Kidney (tissue), 14 donors: ENCODE results near the gene FOS. TPM values are rescaled to one million over a fixed set of nuclear protein-coding genes. Genes with fewer than 3 reads are reported as not detected.

ENCODE experiments used
- DNase-seq, 5 donors: peaks; one replicate each; pipeline ENCODE4 v3.0.0-alpha.2; 2013 to 2020
- FAIRE-seq: peaks from 2 replicates; lab custom pipeline; 2012; peaks lifted over from hg19 to GRCh38; lab: Jason Lieb, UNC
- H3K27ac ChIP-seq, 2 donors: one replicate each; pipeline ENCODE4 v1.7.0; 2013; ENCODE audit warnings: low read depth in 2 of 2, low read length in 2 of 2, inconsistent platforms in 1 of 2
- H3K27me3 ChIP-seq: one replicate; pipeline ENCODE4 v1.7.1; 2013; ENCODE audit warnings: low read length, inconsistent platforms; ENCODE audit not compliant: control insufficient read depth, insufficient read depth
- H3K36me3 ChIP-seq, 3 donors: one replicate each; pipeline versions ENCODE4 v1.7.0 to v1.7.1; 2013; ENCODE audit warnings: low read length in 3 of 3, control low read depth in 1 of 3, inconsistent platforms in 1 of 3; ENCODE audit not compliant: insufficient read depth in 3 of 3, control insufficient read depth in 2 of 3
- H3K4me1 ChIP-seq, 3 donors: one replicate each; pipeline versions ENCODE4 v1.7.0 to v1.7.1; 2013; ENCODE audit warnings: low read length in 3 of 3, inconsistent platforms in 1 of 3, low read depth in 1 of 3; ENCODE audit not compliant: control insufficient read depth in 2 of 3, insufficient read depth in 2 of 3
- H3K4me3 ChIP-seq, 3 donors: one replicate each; pipeline versions ENCODE4 v1.7.0 to v1.8.1; 2013; ENCODE audit warnings: low read length in 3 of 3, control low read depth in 1 of 3, inconsistent platforms in 1 of 3
- H3K9ac ChIP-seq, 3 donors: one replicate each; pipeline versions ENCODE4 v1.7.0 to v1.7.1; 2013; ENCODE audit warnings: low read length in 3 of 3, control low read depth in 1 of 3, inconsistent platforms in 1 of 3
- H3K9me3 ChIP-seq, 3 donors: one replicate each; pipeline versions ENCODE4 v1.7.0 to v1.7.1; 2013; ENCODE audit warnings: low read length in 3 of 3, control low read depth in 1 of 3, inconsistent platforms in 1 of 3; ENCODE audit not compliant: control insufficient read depth in 2 of 3, insufficient read depth in 1 of 3
- intact Hi-C: fragments of 100-400 bp; cut with DNase I; formaldehyde crosslinking; loops from one replicate; pipeline ENCODE4 v1.11.1; 2022
- polyA plus RNA-seq: library from polyadenylated mRNA; stranded (reverse); fragments of 350-450 nt; fragmentation: Illumina TruSeq; extraction: RNeasy Lipid Tissue Mini Kit (QIAGEN cat#74804); gene quantifications from one replicate; pipeline ENCODE4 v1.2.3, GENCODE V29; 2014; ENCODE audit warnings: low read depth, low replicate concordance; ENCODE audit not compliant: insufficient read depth
- total RNA-seq: library from RNA; stranded (reverse); fragmentation: NEBNext Ultra II Directional; extraction: Animal tissue kit (Norgen Biotek cat#: 25700); gene quantifications from one replicate; pipeline ENCODE4 v1.2.1, GENCODE V29; 2021
- TF ChIP-seq, protein P1 (sequence below): IDR thresholded peaks from 3 replicates; pipeline ENCODE4 v1.5.1; 2012; ENCODE audit warnings: mild to moderate bottlenecking, moderate library complexity, borderline replicate concordance; ENCODE audit not compliant: insufficient read depth; ENCODE audit errors: extremely low read depth
- donor health status: control.
- donor health status: control.
- donor health status: control.
- donor health status: control.
- donor health status: control.
- donor health status: DM: yes; HTN: yes; CAD: no.
- donor health status: Normal renal cell carcinoma (clear cell type).

The FOS gene
- total and polyA plus RNA-seq, 2 donors from 2014 or later, result 116 to 193 TPM

DNA sequence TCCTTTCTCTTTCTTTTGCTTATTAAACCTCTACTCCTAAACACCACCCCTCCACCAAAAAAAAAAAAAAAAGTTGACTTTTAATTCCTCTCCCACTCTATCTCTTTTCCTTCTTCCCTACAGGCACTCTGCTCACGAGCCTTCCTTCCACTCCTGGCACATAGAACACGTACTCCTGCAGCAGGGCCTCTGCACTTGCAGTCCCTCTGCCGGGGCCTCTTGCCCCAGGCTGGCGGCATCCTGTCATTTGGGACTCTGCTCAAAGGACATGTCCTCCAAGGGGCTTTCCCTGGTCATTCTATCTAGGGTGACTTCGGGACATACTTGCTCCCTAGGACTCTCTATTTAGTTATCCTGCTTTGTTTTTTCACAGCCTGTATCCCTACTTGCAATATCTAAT, 7.7 kb downstream of the FOS start:
- Histone ChIP-seq H3K9ac (no peak overlapping the region), H3K27me3 (no peaks in the 10 kb centered on the region), H3K9me3 (no peaks in the 10 kb centered on the region), H3K27ac (no peak overlapping the region), H3K36me3 (peaks cover 2 to 5% (median 2%) of the 10 kb centered on the region in 3 donors), H3K4me1 (peaks cover 0 to 1% (median under 1%) of the 10 kb centered on the region in 3 donors), H3K4me3 (no peak overlapping the region)
- TF ChIP-seq, protein P1, sequence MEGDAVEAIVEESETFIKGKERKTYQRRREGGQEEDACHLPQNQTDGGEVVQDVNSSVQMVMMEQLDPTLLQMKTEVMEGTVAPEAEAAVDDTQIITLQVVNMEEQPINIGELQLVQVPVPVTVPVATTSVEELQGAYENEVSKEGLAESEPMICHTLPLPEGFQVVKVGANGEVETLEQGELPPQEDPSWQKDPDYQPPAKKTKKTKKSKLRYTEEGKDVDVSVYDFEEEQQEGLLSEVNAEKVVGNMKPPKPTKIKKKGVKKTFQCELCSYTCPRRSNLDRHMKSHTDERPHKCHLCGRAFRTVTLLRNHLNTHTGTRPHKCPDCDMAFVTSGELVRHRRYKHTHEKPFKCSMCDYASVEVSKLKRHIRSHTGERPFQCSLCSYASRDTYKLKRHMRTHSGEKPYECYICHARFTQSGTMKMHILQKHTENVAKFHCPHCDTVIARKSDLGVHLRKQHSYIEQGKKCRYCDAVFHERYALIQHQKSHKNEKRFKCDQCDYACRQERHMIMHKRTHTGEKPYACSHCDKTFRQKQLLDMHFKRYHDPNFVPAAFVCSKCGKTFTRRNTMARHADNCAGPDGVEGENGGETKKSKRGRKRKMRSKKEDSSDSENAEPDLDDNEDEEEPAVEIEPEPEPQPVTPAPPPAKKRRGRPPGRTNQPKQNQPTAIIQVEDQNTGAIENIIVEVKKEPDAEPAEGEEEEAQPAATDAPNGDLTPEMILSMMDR, result no peak
- intact Hi-C loops, result no loop called here
- DNase-seq, result peak in 2 of 5 donors; percentile 37 to 38
- no peak for FAIRE-seq

GRCh38 chr14:75289840-75290388, 11.3 kb downstream of the FOS start:
- Histone ChIP-seq H3K4me3 (no peak overlapping the region), H3K9me3 (no peaks in the 10 kb centered on the region), H3K27ac (no peak overlapping the region), H3K9ac (no peak overlapping the region), H3K36me3 (no peaks in the 10 kb centered on the region), H3K4me1 (peaks cover 0 to 4% (median 0%) of the 10 kb centered on the region in 3 donors), H3K27me3 (no peaks in the 10 kb centered on the region)
- intact Hi-C loops, result no loop called here
- FAIRE-seq (no peak), DNase-seq (no peak)
- TF ChIP-seq, protein P1, result no peak

GRCh38 chr14:75290851-75291250, 12.2 kb downstream of the FOS start:
- Histone ChIP-seq H3K9me3 (no peaks in the 10 kb centered on the region), H3K27me3 (no peaks in the 10 kb centered on the region), H3K4me1 (peaks cover 5 to 10% (median 6%) of the 10 kb centered on the region in 3 donors), H3K36me3 (no peaks in the 10 kb centered on the region), H3K9ac (no peak overlapping the region), H3K27ac (no peak overlapping the region), H3K4me3 (no peak overlapping the region)
- TF ChIP-seq, protein P1, result no peak
- intact Hi-C loops, result no loop called here
- FAIRE-seq, result no peak
- no peak for DNase-seq

DNA sequence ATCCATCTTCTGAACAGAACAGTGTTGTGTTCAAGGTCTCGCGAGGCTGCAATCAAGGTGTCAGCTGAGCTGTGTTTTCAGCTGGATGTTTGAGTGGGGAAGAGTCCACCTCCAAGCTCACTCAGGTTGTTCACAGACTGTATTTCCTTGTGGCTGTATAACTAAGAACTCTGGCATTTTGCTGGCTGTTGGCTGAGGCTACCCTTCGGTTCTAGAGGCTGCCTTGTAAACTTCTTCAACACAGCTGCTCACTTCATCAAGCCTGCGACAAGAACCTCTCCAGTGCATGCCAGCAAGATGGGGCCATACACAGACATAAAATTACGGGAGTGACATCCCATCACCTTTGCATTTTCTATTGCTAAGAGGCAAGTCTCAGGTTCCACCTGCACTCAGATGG, 12.7 kb downstream of the FOS start:
- DNase-seq, result no peak
- no peak overlapping the region for H3K4me3 ChIP-seq
- TF ChIP-seq, protein P1, result no peak
- intact Hi-C loops, result no loop called here
- H3K9ac ChIP-seq, result no peak overlapping the region
- FAIRE-seq, result no peak
- H3K4me1 ChIP-seq, result peaks cover 5 to 10% (median 7%) of the 10 kb centered on the region in 3 donors
- no peaks in the 10 kb centered on the region for H3K36me3 ChIP-seq
- H3K27me3 ChIP-seq, result no peaks in the 10 kb centered on the region
- no peak overlapping the region for H3K27ac ChIP-seq
- no peaks in the 10 kb centered on the region for H3K9me3 ChIP-seq
